ENCODE measurements around the gene SMTN. TPM values are rescaled to one million over a fixed set of nuclear protein-coding genes. Genes with fewer than 3 reads are reported as not detected.
A peak's percentile ranks its signal among the peaks of the same experiment; 100 is the strongest.

Gene SMTN
- total and polyA plus RNA-seq, 10 of the 15 experiments (the other 5 are each of a cell fraction or from before 2014, with no cell fraction given): 0.92 to 21.9 (median 4.8) TPM

GRCh38 chr22:31148953-31149627 is 68.0 kb downstream of the SMTN start:
- intact Hi-C loops (cut with micrococcal nuclease; ENCODE audit: unreplicated experiment): loop anchor here (1.0 kb wide), 2 partner anchors 60 to 386 kb away; no protein-coding TSS in a partner anchor
- ATAC-seq (peak; percentile 93), DNase-seq (ENCODE audit: low read depth, low spot score) (no peak), FAIRE-seq (peak; percentile 56)
- ChIA-PET SMC1A (ENCODE audit: uncharacterized antibody, unreplicated experiment) (no interaction called here), POLR2A (no interaction called here), RAD21 (ENCODE audit: unreplicated experiment) (interaction anchor here (1.6 kb wide), 1 partner anchor 9 kb away, joined by 4 read pairs; no protein-coding TSS in a partner anchor), CTCF (interaction anchor here (0.7 to 1.7 kb wide), 7 partner anchors 9 to 386 kb away, joined by 3 to 7 read pairs (median 4); partner anchors contain the start of gene RNF185)
- Histone ChIP-seq H3K36me3 (ENCODE audit: control insufficient read depth in 2 of 2, insufficient read depth in 2 of 2, low read length in 1 of 2) (no peaks in the 10 kb centered on the region), H3K9me3 (replicated peaks; ENCODE audit: control insufficient read depth, insufficient read depth, low read length) (no peaks in the 10 kb centered on the region), H3K4me2 (ENCODE audit: control insufficient read depth, insufficient read depth) (no peak overlapping the region), H3K27me3 (replicated peaks in 1 of 2; ENCODE audit: control insufficient read depth in 2 of 2, insufficient read depth in 2 of 2, low read length in 1 of 2) (no peaks in the 10 kb centered on the region), H3K79me2 (ENCODE audit: control insufficient read depth, insufficient read depth, low read length) (no peaks in the 10 kb centered on the region), H2AFZ (ENCODE audit: control insufficient read depth, low read depth, low read length) (no peak overlapping the region), H3K4me3 (no peak overlapping the region), H3K9ac (ENCODE audit: control insufficient read depth, insufficient read depth, low read length) (no peak overlapping the region), H3K27ac (ENCODE audit: control insufficient read depth, insufficient read depth) (no peak overlapping the region), H3K4me1 (ENCODE audit: control insufficient read depth, insufficient read depth, low read length) (no peaks in the 10 kb centered on the region), H4K20me1 (ENCODE audit: control insufficient read depth, insufficient read depth) (no peaks in the 10 kb centered on the region)
- in situ Hi-C loops (cut with MboI): no loop called here
- 0% methylated on average over 5 of the region's 5 CpGs for WGBS (ENCODE audit: insufficient coverage, insufficient replicate concordance, low lambda C conversion rate, missing lambda C conversion rate)
- no TSS peak for BruUV-seq (replicated peaks)
- TF ChIP-seq ZNF622 (IDR thresholded peaks at IDR 0.05): no peak
- TF ChIP-seq RAD21 (IDR thresholded peaks at IDR 0.05; ENCODE audit: insufficient read depth, low read depth, low read length): peak; percentile 81
- TF ChIP-seq SMC3 (IDR thresholded peaks at IDR 0.05; ENCODE audit: borderline replicate concordance, low read length): peak; percentile 74
- no peak for TF ChIP-seq CEBPB (IDR thresholded peaks at IDR 0.05; ENCODE audit: borderline replicate concordance in 1 of 2, low read depth in 2 of 2, low read length in 2 of 2)
- peak; percentile 29; the same call in 1 of the 2 replicates for TF ChIP-seq SPI1 (IDR thresholded peaks at IDR 0.05; ENCODE audit: borderline replicate concordance, insufficient read depth, low read depth, low read length)
- 0 out of 3 replicates have a peak, but pooled peaks have one; percentile 6 for TF ChIP-seq POU2F2 (IDR thresholded peaks at IDR 0.05; ENCODE audit: borderline replicate concordance, low read depth, low read length)
- peak; percentile 87 to 94 (median 90) for TF ChIP-seq CTCF (IDR thresholded peaks at IDR 0.05 in 2 of 3, conservative IDR thresholded peaks at IDR 0.05 in 1 of 3; ENCODE audit: control insufficient read depth in 2 of 3, extremely low read depth in 1 of 3, insufficient read depth in 1 of 3, low read depth in 3 of 3, low read length in 3 of 3)
- TF ChIP-seq ZSCAN29 (IDR thresholded peaks at IDR 0.05): no peak
- TF ChIP-seq SUPT20H (IDR thresholded peaks at IDR 0.05; ENCODE audit: borderline replicate concordance, control insufficient read depth, low read depth, low read length): no peak
- no peak for TF ChIP-seq RBBP5 (conservative IDR thresholded peaks at IDR 0.05)
